GM21723 (cell line): Measurements from ENCODE around the gene COL2A1.

ENCODE experiments used
- ATAC-seq: cut with Tn5 transposase; IDR thresholded peaks from one replicate; pipeline ENCODE4 v1.9.1; 2021; ENCODE audit warnings: mild to moderate bottlenecking, moderate library complexity; ENCODE audit not compliant: unreplicated experiment

The COL2A1 gene

DNA sequence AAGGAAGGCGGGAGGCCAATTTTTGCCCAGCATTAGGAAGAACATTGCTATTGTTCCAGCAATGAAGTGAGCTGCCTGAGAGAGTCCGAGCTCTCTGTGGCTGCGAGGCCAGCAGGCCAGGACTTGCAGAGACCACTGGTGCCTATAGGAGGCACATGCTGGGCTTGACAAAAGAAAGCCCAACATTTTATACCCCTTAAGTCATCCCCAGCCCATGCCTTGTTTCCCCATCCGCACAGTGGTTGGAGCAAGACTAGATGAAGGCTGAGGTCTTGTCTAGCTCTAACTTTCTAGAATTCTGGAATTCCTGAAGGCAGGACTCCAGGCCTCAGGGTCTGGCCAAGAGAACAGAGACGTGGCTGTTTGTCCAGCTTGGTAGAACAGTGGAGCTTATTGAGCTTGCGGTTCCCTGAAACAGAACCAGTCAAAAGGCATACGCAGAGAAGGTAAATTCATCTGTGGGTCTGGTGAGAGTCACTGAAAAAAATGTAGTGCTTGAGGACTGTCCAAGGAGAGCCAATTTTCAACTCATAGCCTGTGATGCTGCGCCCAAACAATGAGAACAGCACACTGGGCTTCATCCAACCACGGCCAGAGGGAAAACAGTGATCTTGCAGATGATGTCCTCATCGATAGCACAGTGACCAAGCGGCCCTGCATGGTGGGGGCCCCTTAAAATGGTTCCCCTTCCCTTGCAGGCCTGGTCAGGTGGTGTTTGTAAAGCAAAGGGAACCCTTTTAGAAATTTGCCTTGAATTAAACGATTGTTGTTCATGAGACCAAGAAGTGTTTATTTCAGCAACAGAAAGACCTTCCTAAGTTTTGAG, 27.1 kb upstream of the COL2A1 start:
- ATAC-seq, result no peak

DNA sequence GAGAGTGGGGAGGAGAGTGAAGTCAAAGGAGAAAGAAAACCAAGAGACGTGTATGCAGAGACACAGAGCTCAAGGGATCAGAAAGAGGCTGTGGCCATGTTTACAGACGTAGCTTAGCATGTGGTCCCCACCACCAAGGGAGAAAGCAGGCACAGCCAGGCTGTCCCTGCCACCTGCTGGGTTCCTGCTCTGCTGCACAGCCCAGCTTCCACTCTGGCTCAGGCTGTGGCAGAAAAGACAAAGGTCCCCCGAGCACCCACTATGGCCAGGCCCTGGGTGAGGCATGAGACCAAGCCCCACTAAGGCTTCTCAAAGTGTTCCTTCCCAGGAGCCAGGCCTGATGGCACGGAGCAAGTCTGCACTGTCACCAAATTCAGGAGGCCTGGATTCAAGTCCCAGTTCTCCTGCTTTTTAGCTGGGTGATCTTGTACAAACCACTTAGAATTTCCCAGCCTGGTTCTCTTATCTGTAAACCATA, 25.9 kb upstream of the COL2A1 start:
- no peak for ATAC-seq

DNA sequence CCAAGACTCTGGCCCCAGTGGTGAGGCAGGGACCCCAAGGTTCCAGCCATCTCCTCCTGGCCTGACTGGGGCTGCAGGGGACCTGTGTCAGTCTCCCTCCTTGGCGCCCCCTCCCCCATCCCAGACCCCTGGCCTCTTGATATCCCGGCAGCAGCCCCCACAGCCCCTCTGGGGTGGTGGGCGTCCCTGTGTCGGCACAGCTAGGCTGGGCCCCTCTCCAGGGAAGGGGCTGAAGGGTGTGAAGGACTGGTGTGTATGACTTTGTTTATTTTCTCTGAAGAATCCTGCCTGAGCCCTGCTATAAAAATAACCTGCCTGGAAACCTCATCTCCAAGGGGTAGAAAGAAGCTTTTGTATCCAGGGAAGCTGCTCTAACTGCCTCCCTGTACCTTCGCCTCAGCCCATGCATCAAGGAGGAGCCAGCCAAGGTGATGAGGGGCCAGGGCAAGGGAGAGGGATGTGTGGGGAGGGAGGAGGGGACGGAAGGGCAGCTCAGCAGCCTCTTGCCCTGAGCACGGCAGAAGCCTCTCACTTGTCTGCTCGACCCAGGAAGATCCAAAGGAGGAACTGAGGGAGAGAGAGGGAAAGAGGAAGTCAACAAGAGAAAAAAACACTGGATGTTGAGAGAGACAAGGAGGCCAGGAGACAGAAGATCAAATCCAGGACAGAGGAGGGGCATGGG, 25.4 kb upstream of the COL2A1 start:
- ATAC-seq, result no peak

DNA sequence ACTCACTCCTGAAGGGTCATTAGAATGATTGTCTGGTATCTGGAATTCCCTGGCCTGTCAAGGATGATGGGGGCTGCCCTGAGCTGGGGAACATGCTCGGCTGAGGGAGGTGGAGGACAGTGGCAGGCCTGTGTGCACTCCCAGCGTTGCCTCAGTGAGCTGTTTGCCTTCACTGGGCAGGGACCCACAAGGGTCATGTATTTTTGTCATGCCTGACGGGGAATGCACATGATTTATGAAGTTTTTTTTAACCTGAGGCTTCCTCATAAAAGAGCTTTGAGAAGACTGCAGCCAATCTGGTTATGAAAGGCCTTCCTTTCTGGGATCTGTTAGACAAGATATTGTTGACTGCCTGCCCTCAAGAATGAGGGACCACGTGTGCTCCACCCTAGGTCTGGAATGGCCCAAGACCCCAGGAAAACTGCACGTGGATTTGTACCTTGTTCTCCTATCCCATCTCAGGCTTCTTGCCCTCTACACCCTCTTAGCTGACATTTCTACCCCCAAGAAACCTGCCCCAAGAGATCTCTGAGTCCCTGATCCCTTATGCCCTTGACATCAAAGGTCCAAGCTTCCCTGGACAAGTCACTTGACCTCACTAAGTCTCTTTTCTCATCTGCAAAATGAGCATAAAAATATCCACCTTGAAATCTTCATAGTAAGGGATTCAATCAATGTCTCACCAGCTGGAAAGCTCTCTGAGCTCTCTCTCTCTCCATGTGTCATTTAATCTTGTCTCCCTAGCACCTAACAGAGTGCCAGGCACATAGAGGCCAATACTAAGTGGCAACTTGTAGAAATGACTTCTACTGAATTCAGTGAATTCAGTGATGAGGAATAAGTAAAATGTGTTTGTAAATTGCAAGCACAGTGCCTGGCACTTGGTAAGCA, 24.5 kb upstream of the COL2A1 start:
- ATAC-seq, result no peak

DNA sequence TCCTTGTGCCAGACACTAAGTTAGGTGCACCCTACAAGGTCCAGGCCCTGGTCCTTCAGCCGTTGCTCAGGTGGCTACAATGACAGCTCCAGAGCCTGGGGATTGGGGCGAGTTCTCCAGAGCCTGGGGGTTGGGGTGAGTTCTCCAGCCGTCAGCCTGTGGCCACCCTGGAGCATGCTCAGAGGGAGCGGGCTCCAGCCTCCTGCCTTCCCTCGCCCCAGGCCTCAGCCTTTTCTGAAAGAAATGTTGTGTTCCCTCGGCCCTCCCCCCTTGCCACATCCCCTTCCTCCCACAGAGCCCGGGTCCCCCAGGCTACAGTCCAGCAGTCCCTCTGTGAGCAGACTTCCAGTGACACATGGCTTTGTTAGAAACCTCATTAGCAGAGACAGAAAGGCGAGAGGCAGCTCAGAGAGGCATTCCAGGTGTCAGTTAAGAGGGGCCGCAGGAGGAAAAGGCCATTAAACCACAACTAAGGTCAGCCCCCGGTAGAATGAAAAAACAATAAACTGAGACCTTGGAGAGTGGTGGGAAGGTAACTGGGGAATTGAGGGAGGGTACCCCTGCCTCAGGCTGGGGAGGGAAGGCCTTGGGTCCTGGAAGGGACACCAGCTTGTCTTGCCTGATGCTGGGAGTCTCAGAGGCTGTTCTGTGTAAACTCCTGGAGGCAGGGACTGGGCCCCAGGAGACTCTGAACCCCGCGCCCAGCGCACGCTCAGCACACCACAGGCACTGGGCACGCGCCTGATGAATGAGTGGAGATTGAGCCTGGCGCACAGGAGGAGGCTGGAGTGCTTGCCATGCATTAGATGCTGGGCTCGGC, 23.1 kb upstream of the COL2A1 start:
- no peak for ATAC-seq

DNA sequence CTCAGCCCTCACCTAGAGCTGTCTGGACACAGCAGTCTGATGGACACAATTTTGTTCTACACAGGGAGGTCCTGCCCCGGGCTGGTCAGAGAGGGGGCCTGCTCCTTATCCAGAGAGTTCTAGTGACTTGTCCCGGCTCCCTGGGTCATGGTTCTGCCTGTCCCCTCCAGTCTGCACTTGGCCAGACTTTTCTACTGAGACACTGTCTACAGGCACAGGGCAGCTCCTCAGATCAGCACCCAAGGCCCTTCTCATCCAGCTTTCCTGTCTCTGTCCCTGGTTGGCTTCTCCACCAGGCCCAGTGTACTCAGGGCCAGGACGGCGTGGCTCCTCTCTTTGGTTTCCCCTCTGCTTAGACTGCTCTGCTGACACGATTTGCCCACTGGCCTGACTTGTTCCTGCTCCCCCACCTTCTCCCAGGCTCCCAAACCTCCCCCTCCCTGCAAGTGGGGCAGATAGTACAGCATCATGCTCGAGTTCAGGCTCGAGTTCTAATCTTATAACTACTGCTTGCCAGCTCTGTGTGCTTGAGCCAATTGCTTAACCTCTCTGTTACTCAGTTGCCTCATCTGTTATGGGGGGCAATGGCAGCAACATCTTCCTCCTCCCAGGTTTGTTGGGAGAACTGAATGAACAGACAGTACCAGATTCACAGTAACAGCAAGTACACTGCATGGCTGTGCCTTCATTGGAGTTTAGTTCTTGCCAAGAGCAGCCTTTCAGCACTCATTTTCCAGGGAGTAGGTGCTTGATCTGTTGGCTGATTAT, 22.0 kb upstream of the COL2A1 start:
- no peak for ATAC-seq

DNA sequence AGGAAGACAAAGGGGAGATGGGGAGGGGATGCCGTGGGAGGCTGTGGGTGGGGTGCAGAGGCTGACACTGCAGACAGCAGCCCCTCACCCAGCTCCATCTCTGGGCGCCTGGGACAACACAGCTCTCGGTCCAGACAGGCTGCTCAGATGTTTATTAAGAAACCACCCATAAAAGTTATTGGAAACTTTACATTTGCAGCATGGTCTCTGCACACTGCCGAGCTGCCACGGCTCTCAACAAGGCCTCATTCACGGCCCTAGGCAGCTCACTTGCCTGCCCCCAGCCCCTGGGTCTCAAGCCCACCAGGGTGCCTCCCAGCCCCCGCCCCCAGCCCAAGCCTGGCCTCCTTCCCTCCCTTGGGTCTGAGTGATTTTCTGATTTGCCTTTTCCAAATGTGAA, 21.0 kb upstream of the COL2A1 start:
- no peak for ATAC-seq

DNA sequence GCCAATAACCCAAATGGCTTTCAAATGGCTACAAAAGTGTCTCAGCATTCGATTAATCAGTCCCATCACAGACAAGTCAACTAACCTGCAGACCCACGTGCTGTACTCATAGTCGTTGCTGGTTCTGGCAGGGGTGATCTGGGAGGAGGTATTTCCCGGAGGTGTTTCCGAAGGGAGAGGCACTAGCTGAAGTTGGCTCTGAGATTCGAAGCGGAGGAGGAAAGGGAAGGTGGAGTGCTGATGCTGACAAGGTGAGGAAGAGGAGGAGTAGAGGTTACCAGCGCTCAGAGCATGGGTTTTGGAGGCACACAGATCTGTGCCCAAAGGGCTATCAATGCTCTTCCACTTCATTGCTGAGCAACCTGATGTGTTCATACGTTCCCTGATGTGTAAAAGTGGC, 20.5 kb upstream of the COL2A1 start:
- no peak for ATAC-seq

DNA sequence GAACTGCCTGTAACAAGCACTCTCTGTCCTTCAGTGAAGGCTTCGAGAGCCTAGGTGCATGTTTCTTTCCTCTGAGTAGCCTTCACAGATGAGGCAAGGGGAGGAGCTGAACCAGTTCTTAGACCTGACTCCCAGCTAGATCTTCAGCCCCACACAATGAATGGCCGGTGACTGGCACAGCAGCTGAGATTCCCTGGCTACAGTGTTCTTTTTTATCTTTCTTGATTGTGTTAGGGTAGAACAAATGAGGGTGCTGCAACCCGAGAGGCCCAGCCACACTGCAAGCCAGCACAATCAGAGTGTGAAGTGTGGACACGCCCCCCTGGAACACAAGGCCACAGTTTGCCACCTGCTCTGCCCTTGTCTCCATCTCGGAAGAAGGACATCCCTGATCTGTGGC, 19.1 kb upstream of the COL2A1 start:
- ATAC-seq, result no peak

DNA sequence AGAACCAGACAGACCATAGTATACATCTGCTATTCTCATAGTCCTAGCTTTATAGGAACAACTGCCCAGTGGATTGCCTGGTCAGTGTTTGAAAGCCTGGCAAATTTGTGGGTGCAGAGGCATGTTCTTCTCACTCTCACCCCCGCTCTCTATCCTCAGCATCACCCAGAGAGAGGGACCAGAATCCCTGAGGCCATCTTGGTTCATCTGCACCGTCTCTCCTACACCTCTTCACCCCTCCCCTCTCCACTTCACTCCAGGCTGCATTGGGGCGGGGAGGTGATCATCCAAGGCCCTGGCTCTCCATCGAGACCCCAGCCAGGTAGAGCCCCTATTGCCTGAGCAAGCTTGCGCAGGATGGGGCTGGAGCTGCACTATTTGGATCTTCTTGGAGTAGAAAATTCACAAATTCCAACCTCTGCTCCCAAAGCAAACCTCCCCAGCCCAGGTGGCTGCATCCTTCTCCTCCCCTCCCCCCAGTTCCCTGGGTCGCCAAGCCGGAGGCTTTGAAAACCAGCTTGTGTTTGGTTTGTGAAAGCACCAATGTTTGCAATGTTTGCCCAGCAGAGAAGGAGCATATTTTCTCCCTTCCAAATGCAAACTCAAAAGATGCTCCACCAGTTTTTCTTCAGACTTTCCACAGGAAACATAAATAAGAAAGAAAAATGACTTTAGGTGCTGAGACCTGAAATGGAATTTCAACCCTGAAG, 18.6 kb upstream of the COL2A1 start:
- ATAC-seq, result no peak

DNA sequence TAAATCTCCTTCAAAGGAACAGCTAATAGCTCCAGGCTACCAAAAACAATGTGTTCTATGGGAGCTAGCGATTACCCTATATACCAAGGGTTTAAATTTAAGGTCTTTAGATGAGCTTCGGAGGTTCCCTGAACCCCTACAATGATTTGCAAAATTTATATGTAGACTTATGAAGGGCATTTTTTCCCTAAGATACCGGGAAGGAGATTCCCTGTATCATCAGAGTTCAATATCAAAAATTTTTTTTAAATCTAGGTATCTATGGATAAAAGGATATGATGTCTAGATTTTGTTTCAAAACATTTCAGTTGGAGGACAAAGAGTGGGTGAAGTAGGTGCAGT, 17.9 kb upstream of the COL2A1 start:
- no peak for ATAC-seq

DNA sequence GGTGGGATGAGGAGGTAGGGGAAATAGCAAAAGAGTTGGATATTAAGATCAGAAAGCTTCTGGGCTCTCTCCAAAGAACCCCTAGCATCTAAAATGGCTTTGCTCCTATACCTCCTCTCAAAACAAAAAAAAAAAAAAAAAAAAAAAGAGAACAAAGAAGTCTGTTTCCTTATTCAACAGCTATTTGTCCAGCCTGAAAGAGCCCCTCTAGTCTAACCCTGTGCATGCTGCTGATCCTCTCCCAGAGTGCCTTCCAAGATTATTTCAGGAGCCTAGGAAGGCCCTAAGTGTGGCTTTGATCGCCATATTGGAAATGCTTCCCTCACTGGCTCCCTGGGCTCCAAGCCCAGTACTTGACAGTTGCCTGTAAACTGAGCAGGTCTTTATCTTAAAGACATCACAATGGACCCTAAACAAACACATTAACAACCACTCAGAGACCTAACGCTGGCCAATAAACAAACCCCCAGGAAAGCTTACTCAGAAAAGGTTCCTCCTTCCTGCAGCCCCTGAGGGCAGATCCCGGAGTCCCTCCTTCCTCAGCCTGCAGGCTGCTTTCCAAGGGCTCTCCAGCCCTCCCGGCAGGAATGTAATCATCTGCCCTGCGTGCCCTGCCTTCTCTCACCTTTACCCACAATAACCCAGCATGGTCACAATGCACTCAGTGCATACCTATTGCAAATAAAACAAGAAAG, 17.4 kb upstream of the COL2A1 start:
- ATAC-seq, result no peak

DNA sequence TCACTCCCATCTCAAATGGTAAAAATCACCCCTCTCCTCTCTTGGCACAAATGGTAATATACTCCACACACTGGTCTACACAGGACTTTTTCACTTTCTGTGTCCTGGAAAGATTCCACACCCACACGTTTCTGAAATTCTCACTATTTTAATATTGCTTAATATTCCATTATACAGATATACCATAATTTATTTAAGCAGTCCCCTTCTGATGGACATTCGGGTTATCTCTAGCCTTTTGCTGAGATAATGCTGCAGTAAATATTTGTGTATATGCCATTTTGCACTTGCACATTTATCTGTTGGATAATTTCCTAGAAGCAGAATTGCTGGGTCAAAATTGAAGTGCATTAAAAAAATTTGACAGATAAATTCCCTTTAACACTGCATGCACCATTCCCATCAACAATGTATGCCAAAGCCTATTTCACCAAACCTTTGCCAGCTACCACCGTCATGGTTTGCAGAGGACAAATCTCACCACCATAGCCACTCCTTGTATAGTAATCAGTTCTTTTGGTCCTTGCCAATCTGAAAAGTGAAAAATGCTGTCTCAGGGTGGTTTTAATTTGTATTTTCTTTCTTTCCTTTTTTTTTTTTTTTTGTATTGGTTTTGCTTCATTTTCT, 15.5 kb upstream of the COL2A1 start:
- no peak for ATAC-seq

DNA sequence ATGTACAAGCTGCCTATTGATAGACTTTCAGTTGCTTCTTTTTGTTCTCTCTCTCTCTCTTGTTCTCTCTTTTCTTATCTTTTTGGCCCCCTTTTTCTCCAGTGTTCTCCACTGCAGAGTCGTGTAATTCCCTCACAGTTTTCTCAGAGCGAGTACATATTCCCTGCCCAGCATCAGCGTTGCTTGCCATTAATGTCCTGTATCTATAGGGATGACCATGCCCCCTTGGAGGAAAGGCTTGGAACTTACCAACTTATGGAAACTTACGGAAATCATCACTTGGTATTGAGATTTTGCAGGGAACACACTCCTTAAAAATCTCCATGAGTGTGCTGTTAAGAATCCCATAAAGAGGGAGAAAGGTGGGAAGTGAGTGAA, 14.3 kb upstream of the COL2A1 start:
- ATAC-seq, result no peak

DNA sequence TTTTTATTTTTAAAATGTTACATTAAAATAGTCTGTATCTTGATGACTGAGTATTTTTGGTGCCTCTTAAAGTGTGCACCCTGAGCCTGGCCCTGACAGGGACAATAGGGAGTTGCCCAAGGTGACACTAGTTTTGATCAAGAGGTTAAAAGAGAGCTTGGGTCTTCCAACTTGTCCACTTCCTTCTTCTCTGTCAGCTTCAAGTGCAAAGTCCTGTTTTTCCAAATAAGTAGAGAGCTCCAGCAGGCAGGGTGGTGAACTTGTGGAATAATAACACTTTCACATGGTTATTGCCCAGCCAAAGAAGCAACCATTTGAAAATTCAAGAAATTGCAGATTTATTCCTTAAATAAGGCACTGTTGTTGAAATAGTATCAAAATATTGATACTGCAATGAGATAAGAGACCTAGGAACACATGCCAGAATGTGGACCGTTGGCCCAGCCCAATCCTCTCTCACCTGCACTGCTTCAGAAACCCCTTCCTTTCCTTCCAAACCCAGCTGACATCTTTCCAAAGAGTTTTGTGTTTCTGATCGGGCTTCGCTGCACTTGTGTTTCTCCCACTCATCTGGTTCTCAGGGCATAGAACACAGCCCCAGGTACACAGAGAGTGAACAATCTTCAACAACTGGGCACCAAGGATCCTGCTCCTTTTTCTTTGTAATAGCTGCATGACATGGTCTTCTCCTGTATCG, 13.8 kb upstream of the COL2A1 start:
- no peak for ATAC-seq

DNA sequence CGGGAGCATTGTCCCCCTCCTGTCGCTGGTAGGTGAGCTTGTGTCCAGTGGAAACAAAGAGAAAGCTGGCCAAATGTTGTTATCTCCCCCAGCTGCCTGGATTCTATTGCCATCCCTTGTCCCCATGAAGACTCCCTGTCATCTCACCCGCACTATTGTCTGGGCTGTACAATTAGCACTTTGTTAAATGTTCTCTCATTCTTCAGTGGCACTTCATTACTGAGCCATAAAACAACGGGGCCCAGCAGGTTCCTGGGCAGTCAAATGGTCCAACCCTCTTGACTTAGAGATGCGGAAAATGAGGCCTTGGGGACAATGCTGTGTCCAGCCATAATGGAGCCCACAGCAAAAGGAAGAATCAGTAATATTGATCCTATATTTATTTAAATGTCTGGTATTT, 13.2 kb upstream of the COL2A1 start:
- no peak for ATAC-seq

DNA sequence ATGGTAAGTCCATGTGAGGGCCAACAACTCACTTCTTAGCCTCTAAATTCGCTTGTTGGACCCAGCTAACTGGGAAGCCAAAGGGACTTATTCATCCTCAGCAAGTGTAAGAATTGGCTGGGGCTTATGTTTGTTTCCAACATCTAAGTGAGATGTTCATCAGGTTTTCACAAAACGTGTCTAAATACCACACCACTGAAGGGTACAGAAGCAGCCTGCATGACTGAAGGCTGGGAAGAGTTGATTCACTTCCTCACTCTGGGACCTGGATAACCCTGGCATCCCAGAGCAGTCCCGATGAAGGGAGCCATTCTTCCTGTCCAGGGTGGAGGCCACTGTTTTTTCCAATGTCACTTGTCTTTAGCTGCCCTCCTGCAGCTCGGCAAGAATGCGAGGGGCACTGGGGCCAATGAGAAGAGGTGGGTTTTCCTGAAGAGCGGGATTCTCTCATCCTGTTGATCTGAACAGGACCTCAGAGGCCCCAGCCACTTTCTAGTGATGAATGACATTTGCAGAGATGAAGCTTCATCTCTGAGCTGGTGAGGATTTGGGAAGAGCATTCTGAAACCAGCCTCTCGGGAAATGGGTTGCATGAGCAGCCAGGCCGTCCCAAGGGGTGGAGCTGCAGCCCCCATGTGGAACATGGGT, 12.2 kb upstream of the COL2A1 start:
- ATAC-seq, result no peak
